Skin of body (tissue), 2 donors: ENCODE data around the gene SPOCK1. TPM values are rescaled to one million over a fixed set of nuclear protein-coding genes. Genes with fewer than 3 reads are reported as not detected.

Experiments used
- DNase-seq: peaks from one replicate; lab custom pipeline; 2025; lab: John Stamatoyannopoulos, UW
- total RNA-seq: library from RNA; depleted of rRNA; stranded (reverse); fragments of >200 nt; gene quantifications from one replicate; pipeline ENCODE4 v1.2.3, GENCODE V29; 2014

Gene SPOCK1
- total RNA-seq, 1 donor from 2014 or later, result 7.0 TPM

GRCh38 chr5:137228816-137229215, 270.3 kb downstream of the SPOCK1 start:
- DNase-seq, result no peak

GRCh38 chr5:137226081-137226480, 273.0 kb downstream of the SPOCK1 start:
- DNase-seq, result no peak

GRCh38 chr5:137223324-137224295, 275.5 kb downstream of the SPOCK1 start:
- DNase-seq, result no peak

- no peak for DNase-seq
Measured at GRCh38 chr5:137221943-137222342, 277.2 kb downstream of the SPOCK1 start.

- no peak for DNase-seq
Measured at GRCh38 chr5:137220523-137220927, 278.6 kb downstream of the SPOCK1 start.

GRCh38 chr5:137218896-137219295, 280.2 kb downstream of the SPOCK1 start:
- DNase-seq, result no peak

GRCh38 chr5:137218471-137218870, 280.7 kb downstream of the SPOCK1 start:
- DNase-seq, result no peak

GRCh38 chr5:137217599-137218200, 281.4 kb downstream of the SPOCK1 start:
- no peak for DNase-seq

- no peak for DNase-seq
Measured at GRCh38 chr5:137216976-137217598, 282.0 kb downstream of the SPOCK1 start.

- DNase-seq, result no peak
Measured at GRCh38 chr5:137215780-137216179, 283.3 kb downstream of the SPOCK1 start.

- DNase-seq, result no peak
Measured at GRCh38 chr5:137215261-137215660, 283.9 kb downstream of the SPOCK1 start.

- DNase-seq, result no peak
Measured at GRCh38 chr5:137214446-137215189, 284.5 kb downstream of the SPOCK1 start.

- DNase-seq, result no peak
Measured at GRCh38 chr5:137212471-137212870, 286.7 kb downstream of the SPOCK1 start.

- DNase-seq, result no peak
Measured at GRCh38 chr5:137209232-137209809, 289.8 kb downstream of the SPOCK1 start.

GRCh38 chr5:137207023-137207760, 291.9 kb downstream of the SPOCK1 start:
- DNase-seq, result no peak

- DNase-seq, result no peak
Measured at GRCh38 chr5:137206030-137206715, 293.0 kb downstream of the SPOCK1 start.

- no peak for DNase-seq
Measured at GRCh38 chr5:137205231-137206027, 293.7 kb downstream of the SPOCK1 start.

GRCh38 chr5:137203011-137203632, 296.0 kb downstream of the SPOCK1 start:
- no peak for DNase-seq
